ENCODE data around the gene KIF9.
"Not testable (repeated sequence)": the region's sequence is repeated elsewhere in the genome, so short reads cannot be mapped to it uniquely, and the experiment has no call there.

The KIF9 gene

GRCh38 chr3:47193871-47194859, 88.4 kb downstream of the KIF9 start:
- DNase-seq (ENCODE audit: low read depth in 2 of 2) = no peak

GRCh38 chr3:47186285-47186684, 96.3 kb downstream of the KIF9 start:
- no peak for DNase-seq (ENCODE audit: low read depth in 2 of 2)

GRCh38 chr3:47181685-47182084, 100.9 kb downstream of the KIF9 start:
- DNase-seq (ENCODE audit: low read depth in 2 of 2) = not testable (repeated sequence)

GRCh38 chr3:47180011-47180410, 102.6 kb downstream of the KIF9 start:
- not testable (repeated sequence) for DNase-seq (ENCODE audit: low read depth in 2 of 2)

Data from stimulated activated CD8-positive, alpha-beta memory T cell treated with anti-CD3 and anti-CD28 coated beads, Interleukin-7, amount 100 ng/mL, for 4 hours (primary cell).